Subcutaneous adipose tissue (tissue), 4 donors: ENCODE results near the gene ABCA3. TPM values are rescaled to one million over a fixed set of nuclear protein-coding genes. Genes with fewer than 3 reads are reported as not detected.

Experiments used
- CTCF ChIP-seq: fragments of 450-650 bp; IDR thresholded peaks from one replicate; pipeline ENCODE4 v1.5.1; 2016; ENCODE audit warnings: low read depth, mild to moderate bottlenecking, control low read depth, antibody characterized with exemption, moderate library complexity
- total RNA-seq, 4 donors: library from RNA; depleted of rRNA; stranded (reverse); fragments of >200 nt; gene quantifications; one replicate each; pipeline ENCODE4 v1.1.0, GENCODE V29; 2016

The ABCA3 gene
- total RNA-seq, 4 donors from 2014 or later = 7.0 to 24.9 (median 9.5) TPM

GRCh38 chr16:2383501-2383900, 43.0 kb upstream of the ABCA3 start:
- no peak for TF ChIP-seq CTCF

GRCh38 chr16:2374644-2375043, 34.1 kb upstream of the ABCA3 start:
- no peak for TF ChIP-seq CTCF

- no peak for TF ChIP-seq CTCF
Observed at GRCh38 chr16:2373176-2373575, 32.6 kb upstream of the ABCA3 start.

- TF ChIP-seq CTCF = no peak
Observed at GRCh38 chr16:2372684-2373083, 32.2 kb upstream of the ABCA3 start.

GRCh38 chr16:2371421-2371820, 30.9 kb upstream of the ABCA3 start:
- no peak for TF ChIP-seq CTCF

- TF ChIP-seq CTCF = no peak
Observed at GRCh38 chr16:2370721-2371120, 30.2 kb upstream of the ABCA3 start.

GRCh38 chr16:2366660-2367309, 26.3 kb upstream of the ABCA3 start:
- no peak for TF ChIP-seq CTCF
